SU-DHL-6 (cell line): ENCODE data around the gene PTH1R.

Experiments used
- H2AFZ ChIP-seq: fragments of 200-600 bp; sonication (generic); 2 replicates; pipeline ENCODE4 v1.6.1; 2014; ENCODE audit warnings: low read depth, mild to moderate bottlenecking, moderate library complexity, mixed read lengths, antibody characterized with exemption, low read length; ENCODE audit not compliant: severe bottlenecking
- H3F3A ChIP-seq: fragments of 200-600 bp; shearing (Covaris generic); 2 replicates; pipeline ENCODE4 v1.6.0; 2016; ENCODE audit warnings: antibody characterized with exemption, mild to moderate bottlenecking; ENCODE audit not compliant: insufficient read depth
- H3K27ac ChIP-seq: fragments of 200-600 bp; sonication (generic); 2 replicates; pipeline ENCODE4 v1.5.1; 2016; ENCODE audit warnings: low read depth, mild to moderate bottlenecking, low read length, moderate library complexity, mixed read lengths
- H3K27me3 ChIP-seq: fragments of 200-600 bp; sonication (generic), shearing (Covaris generic); 2 replicates; pipeline ENCODE4 v1.6.0; 2014; ENCODE audit warnings: mild to moderate bottlenecking, low read length
- H3K36me3 ChIP-seq: fragments of 200-600 bp; sonication (generic); 2 replicates; pipeline ENCODE4 v1.6.1; 2014; ENCODE audit warnings: mild to moderate bottlenecking, low read length, mixed read lengths
- H3K4me2 ChIP-seq: fragments of 300-600, 200-600 bp; shearing (Covaris generic), sonication (generic); 2 replicates; pipeline ENCODE4 v1.6.0; 2014; ENCODE audit warnings: low read length, low read depth, mild to moderate bottlenecking; ENCODE audit not compliant: poor library complexity, severe bottlenecking
- H3K4me3 ChIP-seq: fragments of 200-600 bp; sonication (generic); 2 replicates; pipeline ENCODE4 v1.5.1; 2014; ENCODE audit warnings: antibody characterized with exemption, low read length, mild to moderate bottlenecking, mixed read lengths; ENCODE audit not compliant: insufficient read depth, poor library complexity, severe bottlenecking
- H3K79me2 ChIP-seq: fragments of 200-600 bp; sonication (generic); 2 replicates; pipeline ENCODE4 v1.6.1; 2014; ENCODE audit warnings: mild to moderate bottlenecking, low read length, moderate library complexity; ENCODE audit not compliant: insufficient read depth
- H3K9ac ChIP-seq: fragments of 200-600 bp; sonication (generic); 2 replicates; pipeline ENCODE4 v1.7.0; 2014; ENCODE audit warnings: mild to moderate bottlenecking, low read length
- H3K9me2 ChIP-seq: fragments of 200-600 bp; sonication (generic); replicated peaks from 2 replicates; pipeline ENCODE4 v1.6.1; 2014; ENCODE audit warnings: low read length; ENCODE audit not compliant: insufficient read depth
- H3K9me3 ChIP-seq: fragments of 200-600 bp; sonication (generic); 2 replicates; pipeline ENCODE4 v1.6.1; 2014; ENCODE audit warnings: low read length, mixed read lengths; ENCODE audit not compliant: insufficient read depth
- H4K20me1 ChIP-seq: fragments of 200-600 bp; sonication (generic); 2 replicates; pipeline ENCODE4 v1.6.1; 2014; ENCODE audit warnings: low read depth, mild to moderate bottlenecking, antibody characterized with exemption, low read length, moderate library complexity, mixed read lengths
- EZH2phosphoT487 ChIP-seq: fragments of 200-600 bp; sonication (generic), shearing (Covaris generic); conservative IDR thresholded peaks from 2 replicates; pipeline ENCODE4 v1.6.1; 2018; ENCODE audit warnings: mild to moderate bottlenecking, antibody characterized with exemption, low read length, moderate library complexity, mixed read lengths
- TF ChIP-seq, protein P1 (sequence below): fragments of 200-600 bp; sonication (generic); IDR thresholded peaks from one replicate; pipeline ENCODE4 v1.5.1; 2017; ENCODE audit warnings: antibody characterized with exemption, mild to moderate bottlenecking, low read length, moderate library complexity; ENCODE audit not compliant: insufficient read depth, poor library complexity, severe bottlenecking

Gene PTH1R

DNA sequence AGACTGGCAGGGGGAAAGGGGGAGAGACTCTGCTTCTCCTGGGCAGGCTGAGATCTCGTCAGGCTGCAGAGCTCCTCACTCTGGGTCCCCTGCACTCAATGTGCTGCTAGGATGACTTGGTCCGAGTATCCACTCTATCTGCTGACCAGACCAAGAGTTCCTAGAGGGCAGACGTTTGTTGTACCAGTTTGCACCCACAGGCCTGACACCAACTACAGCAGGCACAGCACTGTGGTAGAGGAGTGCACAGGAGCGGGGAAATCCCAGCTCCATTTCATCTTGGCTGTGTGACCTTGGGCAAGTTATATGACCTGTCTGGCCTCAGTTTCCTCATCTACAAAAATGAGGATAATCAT is 70.0 kb downstream of the PTH1R start:
- Histone ChIP-seq H3K27ac (no peak overlapping the region), H4K20me1 (peaks cover 23% of the 10 kb centered on the region; the same call in 1 of the 2 replicates), H3K9me3 (no peaks in the 10 kb centered on the region), H2AFZ (no peak overlapping the region), H3K4me3 (no peak overlapping the region), H3K9me2 (no peaks in the 10 kb centered on the region), H3F3A (no peaks in the 10 kb centered on the region), H3K79me2 (peaks cover 98% of the 10 kb centered on the region), H3K4me2 (no peak overlapping the region), H3K36me3 (no peaks in the 10 kb centered on the region), H3K27me3 (no peaks in the 10 kb centered on the region), H3K9ac (no peak overlapping the region)
- no peak for TF ChIP-seq EZH2phosphoT487

DNA sequence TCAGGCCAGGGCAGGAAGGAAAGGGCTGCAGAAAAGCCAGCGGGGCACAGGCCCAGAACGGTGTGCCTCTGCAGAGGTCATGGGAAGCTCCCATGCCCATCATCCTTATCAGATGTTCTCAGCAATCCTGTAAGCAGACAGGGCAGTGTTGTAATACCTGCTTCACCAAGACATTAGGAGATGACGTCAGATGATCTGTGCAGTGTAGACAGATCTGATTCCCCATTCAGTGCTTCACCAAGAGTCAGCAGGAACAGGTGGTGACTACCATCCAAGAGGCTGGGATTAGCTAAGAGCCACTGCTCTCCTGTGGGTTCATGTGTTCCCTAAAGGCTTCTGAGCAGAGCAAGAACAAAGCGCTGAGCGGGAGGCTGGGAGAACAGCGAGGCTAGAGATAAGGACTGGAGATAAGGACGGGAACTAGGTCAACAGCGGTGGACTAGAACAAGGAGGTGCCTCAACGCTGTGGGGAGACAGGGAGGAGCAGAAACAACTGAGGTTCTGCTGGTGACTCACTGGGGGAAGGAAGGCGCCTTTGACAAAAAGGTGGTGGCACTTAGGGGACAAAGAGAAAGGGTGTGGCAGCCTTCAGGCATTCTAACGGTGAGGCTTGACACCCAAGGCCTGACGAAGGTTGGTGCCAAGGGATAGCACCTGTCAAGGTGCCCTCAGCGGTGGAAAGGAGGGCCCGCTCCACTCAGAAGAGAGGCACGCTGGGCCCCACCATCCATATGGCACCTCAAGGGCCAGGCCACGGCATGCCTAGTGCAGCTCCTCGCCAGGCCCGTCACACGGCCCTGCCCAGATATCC is 70.7 kb downstream of the PTH1R start:
- peaks cover 28% of the 10 kb centered on the region; the same call in 1 of the 2 replicates for H4K20me1 ChIP-seq
- TF ChIP-seq EZH2phosphoT487: no peak
- TF ChIP-seq, protein P1, sequence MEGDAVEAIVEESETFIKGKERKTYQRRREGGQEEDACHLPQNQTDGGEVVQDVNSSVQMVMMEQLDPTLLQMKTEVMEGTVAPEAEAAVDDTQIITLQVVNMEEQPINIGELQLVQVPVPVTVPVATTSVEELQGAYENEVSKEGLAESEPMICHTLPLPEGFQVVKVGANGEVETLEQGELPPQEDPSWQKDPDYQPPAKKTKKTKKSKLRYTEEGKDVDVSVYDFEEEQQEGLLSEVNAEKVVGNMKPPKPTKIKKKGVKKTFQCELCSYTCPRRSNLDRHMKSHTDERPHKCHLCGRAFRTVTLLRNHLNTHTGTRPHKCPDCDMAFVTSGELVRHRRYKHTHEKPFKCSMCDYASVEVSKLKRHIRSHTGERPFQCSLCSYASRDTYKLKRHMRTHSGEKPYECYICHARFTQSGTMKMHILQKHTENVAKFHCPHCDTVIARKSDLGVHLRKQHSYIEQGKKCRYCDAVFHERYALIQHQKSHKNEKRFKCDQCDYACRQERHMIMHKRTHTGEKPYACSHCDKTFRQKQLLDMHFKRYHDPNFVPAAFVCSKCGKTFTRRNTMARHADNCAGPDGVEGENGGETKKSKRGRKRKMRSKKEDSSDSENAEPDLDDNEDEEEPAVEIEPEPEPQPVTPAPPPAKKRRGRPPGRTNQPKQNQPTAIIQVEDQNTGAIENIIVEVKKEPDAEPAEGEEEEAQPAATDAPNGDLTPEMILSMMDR: no peak

DNA sequence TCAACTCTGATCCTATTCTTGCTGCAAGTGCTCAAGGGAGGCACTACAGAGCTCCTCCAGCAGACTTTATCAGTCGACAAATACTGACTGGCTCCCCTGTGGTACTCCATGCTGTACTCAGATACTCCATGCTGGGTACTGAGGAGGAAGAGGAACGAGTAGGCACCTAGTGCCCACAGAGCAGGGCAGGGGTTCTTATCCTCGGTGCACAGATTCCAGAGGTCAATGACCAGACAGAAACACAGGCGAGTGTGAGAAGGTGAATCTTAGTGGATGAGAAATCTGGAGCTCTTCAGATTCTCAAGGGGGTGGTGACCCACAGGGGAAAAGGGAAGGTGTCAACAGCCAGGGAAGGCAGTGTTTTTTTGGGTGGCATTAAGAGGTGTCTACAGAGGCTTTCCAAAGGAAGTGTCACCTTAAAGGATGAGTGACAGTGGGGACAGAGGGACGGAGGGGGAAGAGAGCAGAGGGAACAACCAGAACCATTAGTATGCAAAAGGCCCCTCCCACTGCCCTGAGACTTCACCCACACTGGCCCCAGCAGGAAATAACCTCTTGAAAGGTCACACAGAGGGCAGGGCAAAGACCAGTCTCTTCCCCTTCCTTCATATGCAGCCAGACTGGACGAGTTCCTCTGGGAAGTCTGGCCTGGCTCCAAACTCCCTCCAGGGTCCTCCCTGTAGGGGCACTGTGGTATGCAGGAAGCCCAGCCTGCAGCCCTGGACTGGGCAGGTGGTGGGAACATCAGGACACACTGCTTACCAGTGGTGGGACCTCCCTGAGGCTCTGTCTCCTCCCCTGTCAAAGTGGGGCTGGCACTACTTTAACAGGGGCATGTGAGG is 71.5 kb downstream of the PTH1R start:
- no peak overlapping the region for H3K4me2 ChIP-seq

More for the DNA sequence above, 70.7 kb downstream of the PTH1R start:
- no peaks in the 10 kb centered on the region for H3K27me3 ChIP-seq
- no peak overlapping the region for H3K4me2 ChIP-seq
- H3K9me2 ChIP-seq: no peaks in the 10 kb centered on the region
- H2AFZ ChIP-seq: no peak overlapping the region
- no peak overlapping the region for H3K4me3 ChIP-seq
- no peaks in the 10 kb centered on the region for H3K36me3 ChIP-seq
- no peaks in the 10 kb centered on the region for H3F3A ChIP-seq
- peaks cover 98% of the 10 kb centered on the region for H3K79me2 ChIP-seq
- no peaks in the 10 kb centered on the region for H3K9me3 ChIP-seq
- no peak overlapping the region for H3K27ac ChIP-seq
- H3K9ac ChIP-seq: no peak overlapping the region

More for the DNA sequence above, 71.5 kb downstream of the PTH1R start:
- no peak for TF ChIP-seq EZH2phosphoT487
- TF ChIP-seq, protein P1: no peak
- no peak overlapping the region for H2AFZ ChIP-seq
- H3K79me2 ChIP-seq: peaks cover 98% of the 10 kb centered on the region
- peaks cover 28% of the 10 kb centered on the region; the same call in 1 of the 2 replicates for H4K20me1 ChIP-seq
- H3K27me3 ChIP-seq: no peaks in the 10 kb centered on the region
- no peak overlapping the region for H3K4me3 ChIP-seq
- H3K27ac ChIP-seq: no peak overlapping the region
- no peaks in the 10 kb centered on the region for H3K9me2 ChIP-seq
- no peaks in the 10 kb centered on the region for H3F3A ChIP-seq
- no peaks in the 10 kb centered on the region for H3K9me3 ChIP-seq
- H3K9ac ChIP-seq: no peak overlapping the region
- no peaks in the 10 kb centered on the region for H3K36me3 ChIP-seq
